ENCODE measurements around the gene UCP1. TPM values are rescaled to one million over a fixed set of nuclear protein-coding genes. Genes with fewer than 3 reads are reported as not detected.

UCP1 gene
- total and polyA plus RNA-seq, 12 donors = 0.20 to 4.3 (median 0.30) TPM; not detected in 7

GRCh38 chr4:140595065-140595464 lies 26.3 kb upstream of the UCP1 start:
- 59 to 60% methylated on average over 1 of the region's 1 CpG for WGBS, 2 donors
- intact Hi-C loops (cut with DNase I) = loop anchor here in 1 of 10 donors (5.0 kb wide), 1 partner anchor 257 kb away; no protein-coding TSS in a partner anchor
- DNase-seq = no peak
- no peaks in the 10 kb centered on the region for H3K4me1 ChIP-seq
- TF ChIP-seq, protein P1, sequence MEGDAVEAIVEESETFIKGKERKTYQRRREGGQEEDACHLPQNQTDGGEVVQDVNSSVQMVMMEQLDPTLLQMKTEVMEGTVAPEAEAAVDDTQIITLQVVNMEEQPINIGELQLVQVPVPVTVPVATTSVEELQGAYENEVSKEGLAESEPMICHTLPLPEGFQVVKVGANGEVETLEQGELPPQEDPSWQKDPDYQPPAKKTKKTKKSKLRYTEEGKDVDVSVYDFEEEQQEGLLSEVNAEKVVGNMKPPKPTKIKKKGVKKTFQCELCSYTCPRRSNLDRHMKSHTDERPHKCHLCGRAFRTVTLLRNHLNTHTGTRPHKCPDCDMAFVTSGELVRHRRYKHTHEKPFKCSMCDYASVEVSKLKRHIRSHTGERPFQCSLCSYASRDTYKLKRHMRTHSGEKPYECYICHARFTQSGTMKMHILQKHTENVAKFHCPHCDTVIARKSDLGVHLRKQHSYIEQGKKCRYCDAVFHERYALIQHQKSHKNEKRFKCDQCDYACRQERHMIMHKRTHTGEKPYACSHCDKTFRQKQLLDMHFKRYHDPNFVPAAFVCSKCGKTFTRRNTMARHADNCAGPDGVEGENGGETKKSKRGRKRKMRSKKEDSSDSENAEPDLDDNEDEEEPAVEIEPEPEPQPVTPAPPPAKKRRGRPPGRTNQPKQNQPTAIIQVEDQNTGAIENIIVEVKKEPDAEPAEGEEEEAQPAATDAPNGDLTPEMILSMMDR (IDR thresholded peaks at IDR 0.05) = peak; percentile 20 to 63 (median 48)
- ATAC-seq = peak in 4 of 8 donors; percentile 51 to 69 (median 63)
- H3K27me3 ChIP-seq = peaks cover 0 to 4% (median 0%) of the 10 kb centered on the region in 7 donors
- no peak overlapping the region for H3K4me3 ChIP-seq
- H3K9me3 ChIP-seq = no peaks in the 10 kb centered on the region
- no peak overlapping the region for H3K27ac ChIP-seq
- H3K36me3 ChIP-seq = no peaks in the 10 kb centered on the region

DNA sequence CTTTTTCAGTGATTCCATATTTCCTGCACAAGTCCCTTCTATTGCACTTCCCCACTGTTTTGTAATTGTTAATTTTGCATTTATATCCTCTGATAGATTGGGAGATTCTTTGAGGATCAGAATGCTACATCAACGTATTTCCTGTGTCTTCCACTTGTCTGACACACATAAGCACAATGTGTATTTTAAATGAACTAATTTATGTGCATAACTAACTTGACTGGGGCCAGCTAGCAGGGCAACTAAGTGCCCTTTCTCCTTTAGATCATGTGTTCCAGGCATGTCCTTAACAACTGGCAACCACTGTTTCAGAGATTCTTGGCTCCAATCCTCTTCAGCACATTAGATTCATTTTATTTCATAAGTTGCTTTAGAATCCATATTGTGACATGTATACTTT lies 15.7 kb upstream of the UCP1 start:
- Histone ChIP-seq H3K27me3 (peaks cover 0 to 23% (median 18%) of the 10 kb centered on the region in 7 donors), H3K4me1 (no peaks in the 10 kb centered on the region), H3K36me3 (no peaks in the 10 kb centered on the region), H3K27ac (no peak overlapping the region), H3K4me3 (no peak overlapping the region), H3K9me3 (no peaks in the 10 kb centered on the region)
- intact Hi-C loops (cut with DNase I) = no loop called here
- TF ChIP-seq, protein P1 (IDR thresholded peaks at IDR 0.05) = no peak
- no peak for DNase-seq
- 46 to 74% methylated on average over 1 of the region's 1 CpG for WGBS, 2 donors
- ATAC-seq = no peak

- TF ChIP-seq, protein P1 (IDR thresholded peaks at IDR 0.05) = no peak
- H3K36me3 ChIP-seq = no peaks in the 10 kb centered on the region
- H3K9me3 ChIP-seq = no peaks in the 10 kb centered on the region
- no peak overlapping the region for H3K27ac ChIP-seq
- peaks cover 0 to 51% (median 40%) of the 10 kb centered on the region in 7 donors for H3K27me3 ChIP-seq
- WGBS, 2 donors = 39 to 67% methylated on average over 3 of the region's 3 CpGs
- no peak overlapping the region for H3K4me3 ChIP-seq
- intact Hi-C loops (cut with DNase I) = no loop called here
- peaks cover 0 to 4% (median 0%) of the 10 kb centered on the region in 9 donors for H3K4me1 ChIP-seq
- ATAC-seq (peak in 1 of 8 donors; percentile 37), DNase-seq (no peak)
Observed at GRCh38 chr4:140581078-140581477, 12.3 kb upstream of the UCP1 start.

DNA sequence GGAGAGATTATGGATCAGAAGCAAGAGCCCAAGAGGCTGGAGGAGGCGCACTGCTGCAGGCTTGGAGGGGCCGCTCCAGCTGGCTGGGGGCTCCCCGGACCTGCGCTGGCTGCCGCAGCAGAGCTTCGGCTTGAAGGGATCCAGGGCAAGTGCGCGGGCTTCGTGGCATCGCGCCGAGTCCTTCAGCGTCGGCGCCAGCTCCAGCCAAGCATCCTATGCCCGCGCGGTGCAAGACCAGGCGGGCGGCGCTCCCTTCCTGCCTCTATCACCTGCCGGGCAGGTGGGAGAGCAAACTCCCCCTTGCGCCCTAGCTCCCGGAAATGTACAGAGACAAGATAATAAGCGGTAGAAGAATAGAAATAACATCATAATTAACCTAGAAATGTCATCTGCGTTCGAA lies 10.5 kb upstream of the UCP1 start:
- Histone ChIP-seq H3K27me3 (peaks cover 0 to 57% (median 40%) of the 10 kb centered on the region in 7 donors), H3K27ac (no peak overlapping the region), H3K4me1 (peaks cover 0 to 4% (median 0%) of the 10 kb centered on the region in 9 donors), H3K9me3 (no peaks in the 10 kb centered on the region), H3K36me3 (no peaks in the 10 kb centered on the region), H3K4me3 (no peak overlapping the region)
- 12 to 32% methylated on average over 27 of the region's 27 CpGs for WGBS, 2 donors
- no peak for DNase-seq
- ATAC-seq = no peak
- intact Hi-C loops (cut with DNase I) = no loop called here
- TF ChIP-seq, protein P1 (IDR thresholded peaks at IDR 0.05) = no peak

Data from heart right ventricle (tissue), 16 donors.